IMR-90 (cell line): ENCODE measurements around the gene RSPO4. TPM values are rescaled to one million over a fixed set of nuclear protein-coding genes. Genes with fewer than 3 reads are reported as not detected.

ENCODE experiments used
- ATAC-seq: fragments of 200-7000 bp; cut with Tn5 transposase; 2 replicates; pipeline ENCODE4 v1.9.1; 2020; ENCODE audit warnings: low read depth, mild to moderate bottlenecking, moderate library complexity
- BruUV-seq: library from RNA; stranded (reverse); fragments of 400-500 nt; replicated peaks from 2 replicates; lab custom pipeline; 2021; lab: Mats Ljungman, UMichigan
- CTCF ChIA-PET: fragments of 300-600 bp; formaldehyde crosslinking; extraction: SDS; loops from one replicate; lab custom pipeline; 2021; ENCODE audit warnings: antibody characterized with exemption; lab: Yijun Ruan, JAX
- POLR2A ChIA-PET: fragments of 300-600 bp; sonication (Branson Sonifier 250); formaldehyde crosslinking; loops from one replicate; lab custom pipeline; 2022; ENCODE audit warnings: antibody characterized with exemption; ENCODE audit not compliant: unreplicated experiment; lab: Charles Lee
- DNase-seq: peaks from one replicate; pipeline ENCODE4 v3.0.0; 2013
- H2AFZ ChIP-seq: replicated peaks from 2 replicates; pipeline ENCODE3; 2013; ENCODE audit warnings: low read length, mild to moderate bottlenecking; ENCODE audit not compliant: poor library complexity
- H2AK5ac ChIP-seq: 2 replicates; pipeline ENCODE4 v1.6.1; 2013; ENCODE audit warnings: low read depth, low read length, inconsistent platforms
- H2AK9ac ChIP-seq: replicated peaks from 2 replicates; pipeline ENCODE3; 2013; ENCODE audit warnings: mild to moderate bottlenecking, low read depth, low read length, moderate library complexity; ENCODE audit not compliant: poor library complexity
- H2BK120ac ChIP-seq: 2 replicates; pipeline ENCODE4 v1.6.1; 2013; ENCODE audit warnings: low read depth, low read length, inconsistent platforms
- H2BK15ac ChIP-seq: 3 replicates; pipeline ENCODE4 v1.6.1; 2013; ENCODE audit warnings: low read depth, low read length, inconsistent platforms
- H2BK20ac ChIP-seq: 2 replicates; pipeline ENCODE4 v1.6.1; 2013; ENCODE audit warnings: low read depth, mild to moderate bottlenecking, inconsistent platforms, low read length, moderate library complexity
- H2BK5ac ChIP-seq: 2 replicates; pipeline ENCODE4 v1.6.1; 2013; ENCODE audit warnings: mild to moderate bottlenecking, low read depth, low read length, inconsistent platforms; ENCODE audit not compliant: poor library complexity, severe bottlenecking
- H3K14ac ChIP-seq: replicated peaks from 2 replicates; pipeline ENCODE4 v1.6.1; 2013; ENCODE audit warnings: low read depth, low read length, inconsistent platforms
- H3K18ac ChIP-seq: 2 replicates; pipeline ENCODE4 v1.6.1; 2013; ENCODE audit warnings: low read depth, low read length, control low read depth
- H3K23ac ChIP-seq: 2 replicates; pipeline ENCODE4 v1.6.1; 2013; ENCODE audit warnings: low read depth, low read length, inconsistent platforms
- H3K27ac ChIP-seq: 2 replicates; pipeline ENCODE4 v1.5.1; 2013; ENCODE audit warnings: mild to moderate bottlenecking, control low read depth, low read length; ENCODE audit not compliant: insufficient read depth
- H3K27me3 ChIP-seq: 2 replicates; pipeline ENCODE4 v1.6.1; 2013; ENCODE audit warnings: low read length; ENCODE audit not compliant: control insufficient read depth, insufficient read depth
- H3K36me3 ChIP-seq: 2 replicates; pipeline ENCODE4 v1.6.1; 2013; ENCODE audit warnings: low read length, mixed read lengths; ENCODE audit not compliant: control insufficient read depth, insufficient read depth
- H3K4ac ChIP-seq: 2 replicates; pipeline ENCODE4 v1.6.1; 2013; ENCODE audit warnings: low read depth, low read length, inconsistent platforms
- H3K4me1 ChIP-seq: 2 replicates; pipeline ENCODE4 v1.6.1; 2013; ENCODE audit warnings: low read length, mixed read lengths; ENCODE audit not compliant: control insufficient read depth, insufficient read depth
- H3K4me2 ChIP-seq: 2 replicates; pipeline ENCODE4 v1.6.1; 2013; ENCODE audit warnings: low read depth, mild to moderate bottlenecking, control low read depth, low read length, moderate library complexity
- H3K4me3 ChIP-seq: 2 replicates; pipeline ENCODE4 v1.5.1; 2013; ENCODE audit warnings: low read depth, mild to moderate bottlenecking, control low read depth, low read length, moderate library complexity; ENCODE audit not compliant: insufficient read depth
- H3K56ac ChIP-seq: 2 replicates; pipeline ENCODE4 v1.6.1; 2013; ENCODE audit warnings: low read length, inconsistent platforms; ENCODE audit not compliant: insufficient read depth; ENCODE audit errors: extremely low read depth
- H3K79me1 ChIP-seq, 2 experiments: 2 replicates each; pipeline ENCODE4 v1.6.1; 2013; ENCODE audit warnings: low read length in 2 of 2, inconsistent platforms in 1 of 2, low read depth in 1 of 2
- H3K9ac ChIP-seq: 2 replicates; pipeline ENCODE4 v1.6.1; 2013; ENCODE audit warnings: low read depth, low read length, control low read depth
- H3K9me1 ChIP-seq: 2 replicates; pipeline ENCODE4 v1.6.1; 2013; ENCODE audit warnings: low read length, inconsistent platforms; ENCODE audit not compliant: insufficient read depth
- H3K9me3 ChIP-seq: 2 replicates; pipeline ENCODE4 v1.6.1; 2013; ENCODE audit warnings: low read length; ENCODE audit not compliant: control insufficient read depth, insufficient read depth
- H4K20me1 ChIP-seq: 2 replicates; pipeline ENCODE4 v1.6.1; 2013; ENCODE audit warnings: low read length, inconsistent platforms; ENCODE audit not compliant: insufficient read depth
- H4K5ac ChIP-seq: 2 replicates; pipeline ENCODE4 v1.6.1; 2013; ENCODE audit warnings: mild to moderate bottlenecking, low read depth, low read length, control low read depth
- H4K8ac ChIP-seq, 2 experiments: 2 replicates each; pipeline ENCODE4 v1.6.1; 2013; ENCODE audit warnings: low read depth in 2 of 2, low read length in 2 of 2, control low read depth in 1 of 2, inconsistent platforms in 1 of 2
- H4K91ac ChIP-seq: 2 replicates; pipeline ENCODE4 v1.6.1; 2013; ENCODE audit warnings: low read depth, low read length, inconsistent platforms; ENCODE audit not compliant: insufficient read depth
- BHLHE40 ChIP-seq: fragments of 150-350 bp; IDR thresholded peaks from 2 replicates; pipeline ENCODE4 v1.6.1; 2016; ENCODE audit warnings: mild to moderate bottlenecking, low read depth, low read length
- RAD21 ChIP-seq: IDR thresholded peaks from 2 replicates; pipeline ENCODE4 v1.6.1; 2012; ENCODE audit warnings: low read length, improper control_type of control experiment
- WGBS, 2 experiments: methylation state at CpG; one replicate each; pipeline versions ENCODE4 v1.1.5 to v1.1.7; 2013; ENCODE audit warnings: missing lambda C conversion rate in 2 of 2; ENCODE audit not compliant: insufficient read length in 1 of 2; ENCODE audit errors: extremely low coverage in 2 of 2; 5-methylcytosine and 5-hydroxymethylcytosine counted together
- dilution Hi-C: fragments of 300-500 bp; cut with HindIII; formaldehyde crosslinking; loops from one replicate; pipeline ENCODE4 v1.14.3; 2018; ENCODE audit warnings: low sequenced_read_pairs; ENCODE audit not compliant: unreplicated experiment
- in situ Hi-C: fragments of 300-500 bp; cut with MboI; formaldehyde crosslinking; loops from 3 replicates; pipeline ENCODE4 v1.14.3; 2019; ENCODE audit warnings: low sequenced_read_pairs, inconsistent platforms, mixed read lengths
- intact Hi-C: fragments of 100-400 bp; cut with micrococcal nuclease; formaldehyde crosslinking; loops from 2 replicates; pipeline ENCODE4 v1.10.0; 2022
- polyA plus RNA-seq, 3 experiments: library from polyadenylated mRNA; depleted of rRNA; stranded (reverse); fragments of >200 nt; gene quantifications; 2 replicates each; pipeline ENCODE4 v1.2.3, GENCODE V29; 2012; ENCODE audit warnings: low replicate concordance in 1 of 3
- total RNA-seq: library from RNA; depleted of rRNA; stranded (reverse); fragments of >200 nt; gene quantifications from 2 replicates; pipeline ENCODE4 v1.2.3, GENCODE V29; 2012
- TF ChIP-seq, protein P1 (sequence below): conservative IDR thresholded peaks from 2 replicates; pipeline ENCODE4 v1.5.1; 2012; ENCODE audit warnings: mild to moderate bottlenecking, low read depth, low read length, improper control_type of control experiment
- TF ChIP-seq, protein P2 (sequence below): fragments of 150-350 bp; IDR thresholded peaks from 2 replicates; pipeline ENCODE4 v1.6.1; 2017; ENCODE audit warnings: mild to moderate bottlenecking, antibody characterized with exemption, low read length, low read depth

The RSPO4 gene
- total and polyA plus RNA-seq, 2 of the 4 experiments (the other 2 are of a cell fraction), result not detected

GRCh38 chr20:945841-946240 lies 56.3 kb downstream of the RSPO4 start:
- H2AK9ac ChIP-seq, result no peak overlapping the region
- no peak for TF ChIP-seq RAD21
- TF ChIP-seq BHLHE40, result no peak
- TF ChIP-seq, protein P1, sequence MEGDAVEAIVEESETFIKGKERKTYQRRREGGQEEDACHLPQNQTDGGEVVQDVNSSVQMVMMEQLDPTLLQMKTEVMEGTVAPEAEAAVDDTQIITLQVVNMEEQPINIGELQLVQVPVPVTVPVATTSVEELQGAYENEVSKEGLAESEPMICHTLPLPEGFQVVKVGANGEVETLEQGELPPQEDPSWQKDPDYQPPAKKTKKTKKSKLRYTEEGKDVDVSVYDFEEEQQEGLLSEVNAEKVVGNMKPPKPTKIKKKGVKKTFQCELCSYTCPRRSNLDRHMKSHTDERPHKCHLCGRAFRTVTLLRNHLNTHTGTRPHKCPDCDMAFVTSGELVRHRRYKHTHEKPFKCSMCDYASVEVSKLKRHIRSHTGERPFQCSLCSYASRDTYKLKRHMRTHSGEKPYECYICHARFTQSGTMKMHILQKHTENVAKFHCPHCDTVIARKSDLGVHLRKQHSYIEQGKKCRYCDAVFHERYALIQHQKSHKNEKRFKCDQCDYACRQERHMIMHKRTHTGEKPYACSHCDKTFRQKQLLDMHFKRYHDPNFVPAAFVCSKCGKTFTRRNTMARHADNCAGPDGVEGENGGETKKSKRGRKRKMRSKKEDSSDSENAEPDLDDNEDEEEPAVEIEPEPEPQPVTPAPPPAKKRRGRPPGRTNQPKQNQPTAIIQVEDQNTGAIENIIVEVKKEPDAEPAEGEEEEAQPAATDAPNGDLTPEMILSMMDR, result no peak
- TF ChIP-seq, protein P2, sequence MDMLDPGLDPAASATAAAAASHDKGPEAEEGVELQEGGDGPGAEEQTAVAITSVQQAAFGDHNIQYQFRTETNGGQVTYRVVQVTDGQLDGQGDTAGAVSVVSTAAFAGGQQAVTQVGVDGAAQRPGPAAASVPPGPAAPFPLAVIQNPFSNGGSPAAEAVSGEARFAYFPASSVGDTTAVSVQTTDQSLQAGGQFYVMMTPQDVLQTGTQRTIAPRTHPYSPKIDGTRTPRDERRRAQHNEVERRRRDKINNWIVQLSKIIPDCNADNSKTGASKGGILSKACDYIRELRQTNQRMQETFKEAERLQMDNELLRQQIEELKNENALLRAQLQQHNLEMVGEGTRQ, result no peak
- no peak overlapping the region for H4K5ac ChIP-seq
- no peak overlapping the region for H4K8ac ChIP-seq
- no peak overlapping the region for H4K91ac ChIP-seq
- no peaks in the 10 kb centered on the region for H3K4me1 ChIP-seq
- H2BK5ac ChIP-seq, result no peak overlapping the region
- ATAC-seq (no peak), DNase-seq (no peak)
- H3K4me3 ChIP-seq, result no peak overlapping the region
- H2AFZ ChIP-seq, result no peak overlapping the region
- H3K14ac ChIP-seq, result no peak overlapping the region
- H3K4ac ChIP-seq, result no peak overlapping the region
- no peaks in the 10 kb centered on the region; the same call in 1 of the 2 replicates for H3K9me1 ChIP-seq
- H3K9ac ChIP-seq, result no peak overlapping the region
- intact Hi-C loops (no loop called here), dilution Hi-C loops (no loop called here), in situ Hi-C loops (no loop called here)
- no peaks in the 10 kb centered on the region for H3K79me1 ChIP-seq
- H3K36me3 ChIP-seq, result no peaks in the 10 kb centered on the region
- no peak overlapping the region for H2BK15ac ChIP-seq
- H3K56ac ChIP-seq, result no peak overlapping the region
- H3K23ac ChIP-seq, result no peak overlapping the region
- H3K27me3 ChIP-seq, result peaks cover 1% of the 10 kb centered on the region; the same call in 1 of the 2 replicates
- no peak overlapping the region for H2BK120ac ChIP-seq
- H2BK20ac ChIP-seq, result no peak overlapping the region
- 89% methylated on average over 10 of the region's 13 CpGs; no CpG with 5 or more reads in 1 of the 2 experiments for WGBS, 2 experiments
- H4K20me1 ChIP-seq, result no peaks in the 10 kb centered on the region
- H2AK5ac ChIP-seq, result no peak overlapping the region
- ChIA-PET POLR2A (no interaction called here), CTCF (no interaction called here)
- H3K18ac ChIP-seq, result no peak overlapping the region
- no peaks in the 10 kb centered on the region for H3K9me3 ChIP-seq
- H3K27ac ChIP-seq, result no peak overlapping the region
- no TSS peak for BruUV-seq
- H3K4me2 ChIP-seq, result no peak overlapping the region
